HepG2 (cell line): Measurements from ENCODE around the gene MIF4GD. TPM values are rescaled to one million over a fixed set of nuclear protein-coding genes. Genes with fewer than 3 reads are reported as not detected.
A peak's percentile ranks its signal among the peaks of the same experiment; 100 is the strongest.

Source experiments
- ARID2 ChIP-seq: sonication (generic); formaldehyde crosslinking; IDR thresholded peaks from 2 replicates; pipeline ENCODE4 v1.8.1; 2022; ENCODE audit warnings: mild to moderate bottlenecking, missing genetic modification reagents, borderline replicate concordance
- CTCF ChIP-seq: sonication (generic); formaldehyde crosslinking; IDR thresholded peaks from 2 replicates; pipeline ENCODE4 v1.5.0; 2020; ENCODE audit warnings: mild to moderate bottlenecking, missing genetic modification reagents, moderate library complexity
- HCFC1 ChIP-seq: fragments of 150-350 bp; IDR thresholded peaks from 2 replicates; pipeline ENCODE4 v1.6.1; 2014; ENCODE audit warnings: low read depth, low read length
- HNRNPH1 ChIP-seq: fragments of 200-400 bp; formaldehyde crosslinking; optimal IDR thresholded peaks from 2 replicates; pipeline ENCODE3; 2017; ENCODE audit warnings: mild to moderate bottlenecking, low read depth, low read length
- JUNB ChIP-seq: sonication (generic); formaldehyde crosslinking; IDR thresholded peaks from 2 replicates; pipeline ENCODE4 v1.8.0; 2022; ENCODE audit warnings: missing genetic modification reagents, mild to moderate bottlenecking, borderline replicate concordance
- MAFG ChIP-seq: sonication (generic); formaldehyde crosslinking; IDR thresholded peaks from 2 replicates; pipeline ENCODE4 v1.5.1; 2020; ENCODE audit warnings: mild to moderate bottlenecking, missing genetic modification reagents
- MXD3 ChIP-seq: IDR thresholded peaks from 2 replicates; pipeline ENCODE4 v1.6.1; 2016; ENCODE audit warnings: mild to moderate bottlenecking, missing biosample characterization, missing genetic modification reagents
- NKX3-1 ChIP-seq: sonication (generic); formaldehyde crosslinking; IDR thresholded peaks from 2 replicates; pipeline ENCODE4 v1.5.0; 2020; ENCODE audit warnings: missing genetic modification reagents
- NR2F1 ChIP-seq, 2 experiments: fragments of 450-650 bp in 1 of 2; formaldehyde crosslinking in 1 of 2; IDR thresholded peaks; 2 replicates each; pipeline versions ENCODE4 v1.5.0 to v1.6.1; 2016 to 2020; ENCODE audit warnings: mild to moderate bottlenecking in 1 of 2, missing compliant biosample characterization in 1 of 2, missing genetic modification reagents in 1 of 2, moderate library complexity in 1 of 2
- PHB2 ChIP-seq: fragments of 450-650 bp; IDR thresholded peaks from 2 replicates; pipeline ENCODE4 v1.6.1; 2018; ENCODE audit not compliant: partially characterized antibody
- POLR2AphosphoS5 ChIP-seq: IDR thresholded peaks from 2 replicates; pipeline ENCODE4 v1.6.1; 2012; ENCODE audit warnings: low read depth, low read length
- RBFOX2 ChIP-seq: fragments of 200-400 bp; formaldehyde crosslinking; IDR thresholded peaks from 2 replicates; pipeline ENCODE4 v1.6.1; 2017; ENCODE audit warnings: low read depth, mild to moderate bottlenecking, low read length
- SMC3 ChIP-seq: IDR thresholded peaks from 2 replicates; pipeline ENCODE4 v1.6.1; 2011; ENCODE audit warnings: low read length, improper control_type of control experiment
- XBP1 ChIP-seq: sonication (generic); formaldehyde crosslinking; IDR thresholded peaks from 2 replicates; pipeline ENCODE4 v1.5.0; 2020; ENCODE audit warnings: missing genetic modification reagents
- ZBTB4 ChIP-seq: sonication (generic); formaldehyde crosslinking; IDR thresholded peaks from 2 replicates; pipeline ENCODE4 v1.4.0; 2020; ENCODE audit warnings: missing genetic modification reagents, mild to moderate bottlenecking, borderline replicate concordance
- ZNF83 ChIP-seq: sonication (generic); formaldehyde crosslinking; IDR thresholded peaks from 2 replicates; pipeline ENCODE4 v1.4.0; 2020; ENCODE audit warnings: missing genetic modification reagents, mild to moderate bottlenecking, borderline replicate concordance
- polyA plus RNA-seq, 8 experiments: library from polyadenylated mRNA; depleted of rRNA in 3 of 8; stranded (reverse) in 7 of 8; unstranded in 1 of 8; fragments of >200 nt; fragmentation: Illumina TruSeq in 4 of 8; extraction: Trizol in 4 of 8; gene quantifications; 2 replicates each; pipeline versions ENCODE4 v1.2.1 to v1.2.3, GENCODE V29; 2011 to 2016; ENCODE audit warnings: low read depth in 4 of 8, missing spikeins in 1 of 8, mixed read lengths in 1 of 8; ENCODE audit not compliant: insufficient read depth in 1 of 8
- total RNA-seq, 5 experiments: library from RNA; depleted of rRNA; stranded (reverse); fragments of >200 nt; fragmentation: Illumina TruSeq; extraction: Trizol; gene quantifications; 2 replicates each; pipeline ENCODE4 v1.2.3, GENCODE V29; 2016; ENCODE audit warnings: low read depth in 1 of 5
- TF ChIP-seq, protein P1 (sequence below): sonication (generic); formaldehyde crosslinking; IDR thresholded peaks from 2 replicates; pipeline ENCODE4 v1.4.0; 2020; ENCODE audit warnings: missing genetic modification reagents; ENCODE audit errors: not compliant biosample characterization
- TF ChIP-seq, protein P2 (sequence below): IDR thresholded peaks from 2 replicates; pipeline ENCODE4 v1.4.0; 2020; ENCODE audit warnings: mild to moderate bottlenecking, missing genetic modification reagents

Gene MIF4GD
- total and polyA plus RNA-seq, 2 of the 13 experiments (the other 11 are each of a cell fraction or from before 2014, with no cell fraction given) = 14.0 to 28.0 TPM

DNA sequence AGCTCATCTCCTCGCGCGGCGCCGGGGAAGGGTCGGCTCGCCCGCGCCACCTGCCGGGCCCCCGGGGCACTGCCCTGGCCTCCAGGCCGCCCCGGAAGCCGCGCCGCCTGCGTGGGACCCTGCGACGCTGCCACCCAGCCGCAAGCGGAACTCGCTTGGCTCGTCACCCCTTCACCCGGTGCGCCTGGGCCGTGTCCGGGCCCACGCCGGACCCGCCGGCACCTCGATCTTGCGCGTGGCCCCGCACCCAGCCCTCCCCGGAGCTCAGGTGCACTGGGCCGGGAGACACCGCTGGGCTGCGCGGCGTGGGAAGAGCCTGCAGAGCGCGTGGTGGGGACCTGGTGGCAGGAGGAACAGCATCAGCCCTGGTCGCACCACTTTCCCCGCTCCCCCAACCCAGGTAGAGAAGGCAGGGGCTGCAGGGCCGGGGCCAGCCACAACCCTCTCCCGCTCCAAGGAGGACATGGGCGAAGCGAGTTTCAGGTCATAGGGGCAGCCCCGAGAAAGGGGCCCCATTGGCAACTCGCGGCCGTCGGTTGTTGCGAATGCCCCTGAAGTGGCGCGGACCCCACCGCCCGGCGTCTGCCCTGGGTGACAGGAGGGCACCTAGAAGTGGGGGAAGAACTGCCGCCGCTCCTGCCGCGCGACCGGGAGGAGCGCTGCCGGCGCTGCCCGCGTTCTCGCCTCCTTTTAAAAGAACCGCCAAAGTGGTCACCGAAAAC, 363 bp upstream of the MIF4GD start (continued):
- no peak; the same call in 1 of the 2 replicates for TF ChIP-seq ZBTB4 (CRISPR knock-in tag)
- no peak for TF ChIP-seq SMC3
- no peak for TF ChIP-seq HNRNPH1
- TF ChIP-seq ZNF83 (CRISPR knock-in tag) = no peak
- peak; percentile 52 for TF ChIP-seq POLR2AphosphoS5
- no peak for TF ChIP-seq XBP1
- peak; percentile 60; the same call in 1 of the 2 replicates for TF ChIP-seq NKX3-1 (CRISPR knock-in tag)
- no peak for TF ChIP-seq JUNB (CRISPR knock-in tag)
- TF ChIP-seq NR2F1 (CRISPR knock-in tag; IDR thresholded peaks at IDR 0.05) = 0 out of 4 replicates have a peak, but pooled peaks of 1 of the 2 experiments have one; percentile 30
- TF ChIP-seq PHB2 = no peak
- peak; percentile 63 for TF ChIP-seq MXD3
- TF ChIP-seq HCFC1 = peak; percentile 61; the same call in 1 of the 2 replicates
- TF ChIP-seq, protein P1, sequence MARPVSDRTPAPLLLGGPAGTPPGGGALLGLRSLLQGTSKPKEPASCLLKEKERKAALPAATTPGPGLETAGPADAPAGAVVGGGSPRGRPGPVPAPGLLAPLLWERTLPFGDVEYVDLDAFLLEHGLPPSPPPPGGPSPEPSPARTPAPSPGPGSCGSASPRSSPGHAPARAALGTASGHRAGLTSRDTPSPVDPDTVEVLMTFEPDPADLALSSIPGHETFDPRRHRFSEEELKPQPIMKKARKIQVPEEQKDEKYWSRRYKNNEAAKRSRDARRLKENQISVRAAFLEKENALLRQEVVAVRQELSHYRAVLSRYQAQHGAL = no peak
- TF ChIP-seq RBFOX2 = peak; percentile 87
- TF ChIP-seq ARID2 (CRISPR knock-in tag) = 0 out of 2 replicates have a peak, but pooled peaks have one; percentile 62
- TF ChIP-seq, protein P2, sequence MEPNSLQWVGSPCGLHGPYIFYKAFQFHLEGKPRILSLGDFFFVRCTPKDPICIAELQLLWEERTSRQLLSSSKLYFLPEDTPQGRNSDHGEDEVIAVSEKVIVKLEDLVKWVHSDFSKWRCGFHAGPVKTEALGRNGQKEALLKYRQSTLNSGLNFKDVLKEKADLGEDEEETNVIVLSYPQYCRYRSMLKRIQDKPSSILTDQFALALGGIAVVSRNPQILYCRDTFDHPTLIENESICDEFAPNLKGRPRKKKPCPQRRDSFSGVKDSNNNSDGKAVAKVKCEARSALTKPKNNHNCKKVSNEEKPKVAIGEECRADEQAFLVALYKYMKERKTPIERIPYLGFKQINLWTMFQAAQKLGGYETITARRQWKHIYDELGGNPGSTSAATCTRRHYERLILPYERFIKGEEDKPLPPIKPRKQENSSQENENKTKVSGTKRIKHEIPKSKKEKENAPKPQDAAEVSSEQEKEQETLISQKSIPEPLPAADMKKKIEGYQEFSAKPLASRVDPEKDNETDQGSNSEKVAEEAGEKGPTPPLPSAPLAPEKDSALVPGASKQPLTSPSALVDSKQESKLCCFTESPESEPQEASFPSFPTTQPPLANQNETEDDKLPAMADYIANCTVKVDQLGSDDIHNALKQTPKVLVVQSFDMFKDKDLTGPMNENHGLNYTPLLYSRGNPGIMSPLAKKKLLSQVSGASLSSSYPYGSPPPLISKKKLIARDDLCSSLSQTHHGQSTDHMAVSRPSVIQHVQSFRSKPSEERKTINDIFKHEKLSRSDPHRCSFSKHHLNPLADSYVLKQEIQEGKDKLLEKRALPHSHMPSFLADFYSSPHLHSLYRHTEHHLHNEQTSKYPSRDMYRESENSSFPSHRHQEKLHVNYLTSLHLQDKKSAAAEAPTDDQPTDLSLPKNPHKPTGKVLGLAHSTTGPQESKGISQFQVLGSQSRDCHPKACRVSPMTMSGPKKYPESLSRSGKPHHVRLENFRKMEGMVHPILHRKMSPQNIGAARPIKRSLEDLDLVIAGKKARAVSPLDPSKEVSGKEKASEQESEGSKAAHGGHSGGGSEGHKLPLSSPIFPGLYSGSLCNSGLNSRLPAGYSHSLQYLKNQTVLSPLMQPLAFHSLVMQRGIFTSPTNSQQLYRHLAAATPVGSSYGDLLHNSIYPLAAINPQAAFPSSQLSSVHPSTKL = no peak
- peak; percentile 70 for TF ChIP-seq CTCF (CRISPR knock-in tag)
- no peak for TF ChIP-seq MAFG (CRISPR knock-in tag)
